Measurements from ENCODE around the gene RPS25.

- TF ChIP-seq EZH2 (IDR thresholded peaks at IDR 0.05; ENCODE audit: insufficient read depth, poor library complexity, severe bottlenecking) = no peak
- no peak for TF ChIP-seq EZH2phosphoT487 (IDR thresholded peaks at IDR 0.05; ENCODE audit: insufficient read depth, low read depth)
Observed at GRCh38 chr11:119038884-119039283, 20.7 kb upstream of the RPS25 start.

Data from GM23248 (cell line).